Glomerular visceral epithelial cell (primary cell): ENCODE data around the gene KDM8.

Experiments
- DNase-seq: peaks from one replicate; pipeline ENCODE4 v3.0.0-alpha.2; 2016; ENCODE audit errors: extremely low spot score

Gene KDM8

GRCh38 chr16:27268376-27269299, 65.3 kb downstream of the KDM8 start, which contains the start of gene NSMCE1:
NSMCE1 (minus strand) TSS chr16:27268772; CDS start chr16:27257570, 11,202 bp downstream.
- DNase-seq = peak; percentile 93

- DNase-seq = no peak
Measured at GRCh38 chr16:27269300-27270150, 66.2 kb downstream of the KDM8 start.

- no peak for DNase-seq
Measured at GRCh38 chr16:27270349-27270748, 67.0 kb downstream of the KDM8 start.
